MM.1S (cell line): ENCODE measurements around the gene ADARB2.

Source experiments
- EZH2 ChIP-seq: fragments of 300-600 bp; sonication (generic); optimal IDR thresholded peaks from 2 replicates; pipeline ENCODE3; 2017; ENCODE audit warnings: low read depth, mild to moderate bottlenecking, antibody characterized with exemption, low read length, mixed read lengths
- EZH2phosphoT487 ChIP-seq: fragments of 300-600 bp; sonication (generic); IDR thresholded peaks from 2 replicates; pipeline ENCODE4 v1.6.1; 2018; ENCODE audit warnings: antibody characterized with exemption, low read length

- no peak for TF ChIP-seq EZH2phosphoT487
- no peak for TF ChIP-seq EZH2
These were observed 66.6 kb downstream of the ADARB2 start for GRCh38 chr10:1670541-1671365.
